ENCODE results near the gene TRIM41. TPM values are rescaled to one million over a fixed set of nuclear protein-coding genes. Genes with fewer than 3 reads are reported as not detected.

The TRIM41 gene
- total RNA-seq, 1 experiment from 2014 or later, result 34.2 TPM

- no peak overlapping the region for H4K5ac ChIP-seq (ENCODE audit: insufficient read length, low read depth, low read length)
Measured at GRCh38 chr5:181184845-181185216, 38.2 kb upstream of the TRIM41 start.

More at GRCh38 chr5:181184845-181185216, 38.2 kb upstream of the TRIM41 start:
- Histone ChIP-seq H3K23me2 (ENCODE audit: insufficient read length, low read depth, low read length, poor library complexity, severe bottlenecking) (peaks cover 18% of the 10 kb centered on the region), H3K14ac (ENCODE audit: insufficient read depth, low read length) (no peak overlapping the region), H3K4ac (ENCODE audit: low read depth, low read length) (no peak overlapping the region), H2BK5ac (ENCODE audit: insufficient read length, low read length) (no peak overlapping the region), H3K9me3 (ENCODE audit: control insufficient read depth, low read depth, low read length) (no peaks in the 10 kb centered on the region), H3K27ac (ENCODE audit: insufficient read length, low read depth, low read length) (no peak overlapping the region), H3K23ac (ENCODE audit: insufficient read length, low read depth, low read length) (no peak overlapping the region), H4K8ac (replicated peaks; ENCODE audit: insufficient read length, low read depth, low read length) (no peak overlapping the region), H3T11ph (ENCODE audit: low read length) (no peak overlapping the region), H3K56ac (ENCODE audit: insufficient read length, low read depth, low read length) (no peak overlapping the region), H3K79me2 (ENCODE audit: insufficient read depth, low read length) (no peaks in the 10 kb centered on the region), H3K4me2 (ENCODE audit: insufficient read depth, insufficient read length, low read length) (no peak overlapping the region), H3K18ac (ENCODE audit: insufficient read length, low read depth, low read length) (peak overlapping the region; percentile 36), H2AK5ac (ENCODE audit: insufficient read length, low read length) (no peak overlapping the region), H2BK20ac (ENCODE audit: low read depth, low read length, poor library complexity, severe bottlenecking) (no peak overlapping the region), H2BK15ac (ENCODE audit: low read depth, low read length) (no peak overlapping the region), H3K79me1 (ENCODE audit: insufficient read depth, low read depth, low read length, poor library complexity, severe bottlenecking) (no peaks in the 10 kb centered on the region), H3K27me3 (ENCODE audit: insufficient read depth, low read length) (peaks cover 4% of the 10 kb centered on the region; the same call in 1 of the 2 replicates), H2AFZ (ENCODE audit: low read length) (no peak overlapping the region), H3K9ac (ENCODE audit: extremely low read depth, insufficient read length, low read length) (no peak overlapping the region), H4K91ac (ENCODE audit: insufficient read length, low read depth, low read length) (no peak overlapping the region), H2BK120ac (ENCODE audit: low read depth, low read length, poor library complexity, severe bottlenecking) (no peak overlapping the region), H2BK12ac (ENCODE audit: insufficient read length, low read depth, low read length) (no peak overlapping the region), H3K4me1 (ENCODE audit: insufficient read depth, low read length) (no peaks in the 10 kb centered on the region), H4K20me1 (ENCODE audit: control insufficient read depth, insufficient read depth, insufficient read length) (no peaks in the 10 kb centered on the region)
- Mint-ChIP-seq H3K36me3 (ENCODE audit: insufficient read depth in 1 of 3, low read depth in 3 of 3) (peaks cover 0 to 4% (median 2%) of the 10 kb centered on the region in 3 experiments; a peak in 3 of 7 replicates), H3K4me1 (peaks cover 12 to 21% of the 10 kb centered on the region in 2 experiments), H3K4me3 (peak overlapping the region; percentile 83 to 84), H3K9me3 (peaks cover 16 to 23% of the 10 kb centered on the region in 2 experiments), H3K27me3 (ENCODE audit: low read depth) (peaks cover 25% of the 10 kb centered on the region), H3K27ac (peak overlapping the region in 1 of 3 experiments; percentile 97; a peak in 2 of 7 replicates)
- TF ChIP-seq, protein P1, sequence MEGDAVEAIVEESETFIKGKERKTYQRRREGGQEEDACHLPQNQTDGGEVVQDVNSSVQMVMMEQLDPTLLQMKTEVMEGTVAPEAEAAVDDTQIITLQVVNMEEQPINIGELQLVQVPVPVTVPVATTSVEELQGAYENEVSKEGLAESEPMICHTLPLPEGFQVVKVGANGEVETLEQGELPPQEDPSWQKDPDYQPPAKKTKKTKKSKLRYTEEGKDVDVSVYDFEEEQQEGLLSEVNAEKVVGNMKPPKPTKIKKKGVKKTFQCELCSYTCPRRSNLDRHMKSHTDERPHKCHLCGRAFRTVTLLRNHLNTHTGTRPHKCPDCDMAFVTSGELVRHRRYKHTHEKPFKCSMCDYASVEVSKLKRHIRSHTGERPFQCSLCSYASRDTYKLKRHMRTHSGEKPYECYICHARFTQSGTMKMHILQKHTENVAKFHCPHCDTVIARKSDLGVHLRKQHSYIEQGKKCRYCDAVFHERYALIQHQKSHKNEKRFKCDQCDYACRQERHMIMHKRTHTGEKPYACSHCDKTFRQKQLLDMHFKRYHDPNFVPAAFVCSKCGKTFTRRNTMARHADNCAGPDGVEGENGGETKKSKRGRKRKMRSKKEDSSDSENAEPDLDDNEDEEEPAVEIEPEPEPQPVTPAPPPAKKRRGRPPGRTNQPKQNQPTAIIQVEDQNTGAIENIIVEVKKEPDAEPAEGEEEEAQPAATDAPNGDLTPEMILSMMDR (conservative IDR thresholded peaks at IDR 0.05), result no peak
- no peak for DNase-seq
- no CpG with 5 or more reads among the region's 16 CpGs for WGBS (ENCODE audit: extremely low coverage, insufficient read length, low lambda C conversion rate)

All from H9 (cell line).